CD4-positive, alpha-beta T cell treated with Interleukin-12 subunit alpha and Interleukin-12 subunit beta, for 1 hour (primary cell): ENCODE results near the gene COL18A1.

Source experiments
- DNase-seq: peaks from one replicate; pipeline ENCODE4 v3.0.0-alpha.2; 2020

Gene COL18A1

GRCh38 chr21:45470773-45471524, 66.0 kb downstream of the COL18A1 start:
- DNase-seq, result peak; percentile 40

GRCh38 chr21:45471525-45472221, 66.7 kb downstream of the COL18A1 start:
- DNase-seq, result no peak

GRCh38 chr21:45472445-45473365, 67.7 kb downstream of the COL18A1 start:
- DNase-seq, result no peak

GRCh38 chr21:45473496-45474322, 68.7 kb downstream of the COL18A1 start:
- no peak for DNase-seq

- DNase-seq, result no peak
Measured at GRCh38 chr21:45474323-45474950, 69.5 kb downstream of the COL18A1 start.

- no peak for DNase-seq
Measured at GRCh38 chr21:45475004-45475685, 70.2 kb downstream of the COL18A1 start.

GRCh38 chr21:45475797-45476570, 71.0 kb downstream of the COL18A1 start:
- DNase-seq, result no peak

- no peak for DNase-seq
Measured at GRCh38 chr21:45476582-45476981, 71.6 kb downstream of the COL18A1 start.

- no peak for DNase-seq
Measured at GRCh38 chr21:45477176-45478114, 72.5 kb downstream of the COL18A1 start.

- peak; percentile 87 for DNase-seq
Measured at GRCh38 chr21:45478115-45478801, 73.3 kb downstream of the COL18A1 start.

GRCh38 chr21:45478816-45479669, 74.1 kb downstream of the COL18A1 start:
- DNase-seq, result no peak

GRCh38 chr21:45479691-45480675, 75.0 kb downstream of the COL18A1 start:
- peak; percentile 28 for DNase-seq

GRCh38 chr21:45480701-45481500, 75.9 kb downstream of the COL18A1 start:
- DNase-seq, result no peak

- DNase-seq, result no peak
Measured at GRCh38 chr21:45481566-45481965, 76.6 kb downstream of the COL18A1 start.
